ENCODE measurements around the gene BCL11B. TPM values are rescaled to one million over a fixed set of nuclear protein-coding genes. Genes with fewer than 3 reads are reported as not detected.

BCL11B gene
- total and polyA plus RNA-seq, 2 of the 8 experiments (the other 6 are each of a cell fraction or from before 2014, with no cell fraction given): 0.63 to 5.9 TPM

GRCh38 chr14:99198746-99199502 lies 73.1 kb downstream of the BCL11B start:
- H4K8ac ChIP-seq (ENCODE audit: extremely low read depth, insufficient read depth, low read length): no peak overlapping the region
- no peak overlapping the region for H3K4me3 ChIP-seq (ENCODE audit: extremely low read depth in 1 of 4, insufficient read depth in 2 of 4, low read depth in 3 of 4, low read length in 4 of 4)
- no peaks in the 10 kb centered on the region for H3K27me3 ChIP-seq (replicated peaks in 1 of 4; ENCODE audit: control insufficient read depth in 3 of 4, extremely low read depth in 1 of 4, insufficient read depth in 3 of 4, low read length in 3 of 4)
- H2BK5ac ChIP-seq (ENCODE audit: low read depth, low read length): no peak overlapping the region
- H2BK120ac ChIP-seq (replicated peaks; ENCODE audit: low read depth, low read length): no peak overlapping the region
- H2AK5ac ChIP-seq (ENCODE audit: low read depth, low read length): no peak overlapping the region
- H3K4me1 ChIP-seq (replicated peaks in 1 of 4; ENCODE audit: control insufficient read depth in 3 of 4, insufficient read depth in 4 of 4, low read length in 3 of 4): peaks cover 0 to 2% (median under 1%) of the 10 kb centered on the region in 4 experiments; a peak in 1 of 7 replicates
- H2BK20ac ChIP-seq (ENCODE audit: low read length): no peak overlapping the region
- no peaks in the 10 kb centered on the region for H3K9me3 ChIP-seq (ENCODE audit: insufficient read depth in 2 of 2, low read depth in 1 of 2, low read length in 1 of 2)
- ChIA-PET POLR2A (ENCODE audit: partially characterized antibody) (no interaction called here), CTCF (ENCODE audit: partially characterized antibody) (interaction anchor here (1.9 to 4.3 kb wide), 3 partner anchors 10 to 67 kb away, joined by 4 to 19 read pairs (median 8); no protein-coding TSS in a partner anchor)
- no peak overlapping the region for H3K14ac ChIP-seq (ENCODE audit: insufficient read length)
- H2BK12ac ChIP-seq (ENCODE audit: low read depth, low read length): no peak overlapping the region
- no peak overlapping the region for H3K4me2 ChIP-seq (ENCODE audit: insufficient read depth in 1 of 2, low read depth in 2 of 2, low read length in 2 of 2)
- FAIRE-seq (no peak), DNase-seq (ENCODE audit: low read depth in 1 of 2, low spot score in 2 of 2) (no peak)
- H2BK15ac ChIP-seq (ENCODE audit: low read length): no peak overlapping the region
- H3K9ac ChIP-seq (replicated peaks in 1 of 4; ENCODE audit: extremely low read depth in 1 of 4, low read depth in 3 of 4, low read length in 3 of 4): no peak overlapping the region
- peaks cover 8% of the 10 kb centered on the region; the same call in 1 of the 2 replicates for H3K79me1 ChIP-seq (ENCODE audit: low read depth, low read length)
- H3K23me2 ChIP-seq (ENCODE audit: low read depth, low read length): no peaks in the 10 kb centered on the region
- H3K23ac ChIP-seq (ENCODE audit: insufficient read length): no peak overlapping the region
- H3K4ac ChIP-seq (replicated peaks; ENCODE audit: insufficient read length, low read depth, low read length): no peak overlapping the region
- WGBS, 2 experiments (ENCODE audit: extremely low coverage in 1 of 2, insufficient coverage in 1 of 2, insufficient read length in 1 of 2, insufficient replicate concordance in 2 of 2, low coverage in 1 of 2, low lambda C conversion rate in 2 of 2, missing lambda C conversion rate in 1 of 2): 86% methylated on average over 24 of the region's 24 CpGs; no CpG with 5 or more reads in 1 of the 2 experiments
- peaks cover 1 to 3% of the 10 kb centered on the region in 2 experiments for H4K20me1 ChIP-seq (replicated peaks in 1 of 2; ENCODE audit: control insufficient read depth in 1 of 2, insufficient read depth in 2 of 2, low read length in 2 of 2)
- peaks cover 0 to 2% (median 0%) of the 10 kb centered on the region in 4 experiments; a peak in 1 of 8 replicates for H3K36me3 ChIP-seq (ENCODE audit: control insufficient read depth in 2 of 4, insufficient read depth in 4 of 4, low read length in 3 of 4)
- H3K56ac ChIP-seq (replicated peaks; ENCODE audit: insufficient read length, low read depth, low read length): no peak overlapping the region
- peaks cover 0 to 12% of the 10 kb centered on the region in 2 experiments; a peak in 1 of 4 replicates for H3K79me2 ChIP-seq (ENCODE audit: control insufficient read depth in 1 of 2, insufficient read depth in 2 of 2, low read length in 2 of 2)
- TF ChIP-seq GABPA (IDR thresholded peaks at IDR 0.05; ENCODE audit: borderline replicate concordance, insufficient read depth, low read length): no peak
- TF ChIP-seq BCL11A (IDR thresholded peaks at IDR 0.05; ENCODE audit: low read depth in 2 of 2, low read length in 2 of 2): no peak
- TF ChIP-seq KDM5A (IDR thresholded peaks at IDR 0.05; ENCODE audit: low read length): no peak
- TF ChIP-seq ATF2 (IDR thresholded peaks at IDR 0.05; ENCODE audit: low read length): no peak
- no peak for TF ChIP-seq GTF2F1 (IDR thresholded peaks at IDR 0.05; ENCODE audit: borderline replicate concordance, low read depth, low read length)
- no peak overlapping the region for H2AFZ ChIP-seq (ENCODE audit: low read length)
- H3K27ac ChIP-seq (ENCODE audit: low read depth, low read length): no peak overlapping the region
- no peak overlapping the region for H4K91ac ChIP-seq (replicated peaks; ENCODE audit: insufficient read length, low read length)
- H3K18ac ChIP-seq (ENCODE audit: extremely low read depth, low read length): no peak overlapping the region
- H4K5ac ChIP-seq (ENCODE audit: insufficient read length, low read depth, low read length): no peak overlapping the region

Data from H1 (cell line).